ENCODE results near the gene STX10. TPM values are rescaled to one million over a fixed set of nuclear protein-coding genes. Genes with fewer than 3 reads are reported as not detected.
A peak's percentile ranks its signal among the peaks of the same experiment; 100 is the strongest.

Gene STX10
- total and polyA plus RNA-seq, 9 of the 15 experiments (the other 6 are each of a cell fraction or from before 2014, with no cell fraction given), result 0.51 to 66.3 (median 31.0) TPM

DNA sequence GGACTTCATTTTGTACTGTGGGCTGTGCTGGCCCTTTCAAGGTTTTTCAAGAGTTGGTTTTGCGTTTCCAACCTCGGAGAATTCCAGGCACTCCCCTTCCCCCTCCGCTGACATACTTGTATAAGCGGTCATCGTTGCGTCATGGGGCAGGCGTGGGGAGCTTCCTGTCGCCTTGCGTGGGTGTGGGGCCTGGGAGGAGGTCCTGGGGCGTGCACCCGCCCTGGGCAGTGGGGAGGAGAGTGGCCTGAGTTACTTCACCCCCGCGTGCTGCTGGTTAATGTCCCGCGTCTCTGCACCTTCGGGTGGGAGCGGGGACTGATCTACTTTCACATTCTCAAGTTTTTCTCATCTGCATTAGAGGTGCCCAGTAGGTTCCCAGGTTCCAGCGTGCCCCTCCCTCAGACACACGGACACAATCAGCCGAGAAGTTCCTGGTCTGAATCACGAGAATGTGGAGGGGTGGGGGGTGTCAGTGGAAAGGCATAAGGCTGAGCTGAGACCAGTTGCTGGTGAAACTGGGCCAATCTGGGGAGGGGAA, 4.1 kb upstream of the STX10 start (continued):
- TF ChIP-seq, protein P1, sequence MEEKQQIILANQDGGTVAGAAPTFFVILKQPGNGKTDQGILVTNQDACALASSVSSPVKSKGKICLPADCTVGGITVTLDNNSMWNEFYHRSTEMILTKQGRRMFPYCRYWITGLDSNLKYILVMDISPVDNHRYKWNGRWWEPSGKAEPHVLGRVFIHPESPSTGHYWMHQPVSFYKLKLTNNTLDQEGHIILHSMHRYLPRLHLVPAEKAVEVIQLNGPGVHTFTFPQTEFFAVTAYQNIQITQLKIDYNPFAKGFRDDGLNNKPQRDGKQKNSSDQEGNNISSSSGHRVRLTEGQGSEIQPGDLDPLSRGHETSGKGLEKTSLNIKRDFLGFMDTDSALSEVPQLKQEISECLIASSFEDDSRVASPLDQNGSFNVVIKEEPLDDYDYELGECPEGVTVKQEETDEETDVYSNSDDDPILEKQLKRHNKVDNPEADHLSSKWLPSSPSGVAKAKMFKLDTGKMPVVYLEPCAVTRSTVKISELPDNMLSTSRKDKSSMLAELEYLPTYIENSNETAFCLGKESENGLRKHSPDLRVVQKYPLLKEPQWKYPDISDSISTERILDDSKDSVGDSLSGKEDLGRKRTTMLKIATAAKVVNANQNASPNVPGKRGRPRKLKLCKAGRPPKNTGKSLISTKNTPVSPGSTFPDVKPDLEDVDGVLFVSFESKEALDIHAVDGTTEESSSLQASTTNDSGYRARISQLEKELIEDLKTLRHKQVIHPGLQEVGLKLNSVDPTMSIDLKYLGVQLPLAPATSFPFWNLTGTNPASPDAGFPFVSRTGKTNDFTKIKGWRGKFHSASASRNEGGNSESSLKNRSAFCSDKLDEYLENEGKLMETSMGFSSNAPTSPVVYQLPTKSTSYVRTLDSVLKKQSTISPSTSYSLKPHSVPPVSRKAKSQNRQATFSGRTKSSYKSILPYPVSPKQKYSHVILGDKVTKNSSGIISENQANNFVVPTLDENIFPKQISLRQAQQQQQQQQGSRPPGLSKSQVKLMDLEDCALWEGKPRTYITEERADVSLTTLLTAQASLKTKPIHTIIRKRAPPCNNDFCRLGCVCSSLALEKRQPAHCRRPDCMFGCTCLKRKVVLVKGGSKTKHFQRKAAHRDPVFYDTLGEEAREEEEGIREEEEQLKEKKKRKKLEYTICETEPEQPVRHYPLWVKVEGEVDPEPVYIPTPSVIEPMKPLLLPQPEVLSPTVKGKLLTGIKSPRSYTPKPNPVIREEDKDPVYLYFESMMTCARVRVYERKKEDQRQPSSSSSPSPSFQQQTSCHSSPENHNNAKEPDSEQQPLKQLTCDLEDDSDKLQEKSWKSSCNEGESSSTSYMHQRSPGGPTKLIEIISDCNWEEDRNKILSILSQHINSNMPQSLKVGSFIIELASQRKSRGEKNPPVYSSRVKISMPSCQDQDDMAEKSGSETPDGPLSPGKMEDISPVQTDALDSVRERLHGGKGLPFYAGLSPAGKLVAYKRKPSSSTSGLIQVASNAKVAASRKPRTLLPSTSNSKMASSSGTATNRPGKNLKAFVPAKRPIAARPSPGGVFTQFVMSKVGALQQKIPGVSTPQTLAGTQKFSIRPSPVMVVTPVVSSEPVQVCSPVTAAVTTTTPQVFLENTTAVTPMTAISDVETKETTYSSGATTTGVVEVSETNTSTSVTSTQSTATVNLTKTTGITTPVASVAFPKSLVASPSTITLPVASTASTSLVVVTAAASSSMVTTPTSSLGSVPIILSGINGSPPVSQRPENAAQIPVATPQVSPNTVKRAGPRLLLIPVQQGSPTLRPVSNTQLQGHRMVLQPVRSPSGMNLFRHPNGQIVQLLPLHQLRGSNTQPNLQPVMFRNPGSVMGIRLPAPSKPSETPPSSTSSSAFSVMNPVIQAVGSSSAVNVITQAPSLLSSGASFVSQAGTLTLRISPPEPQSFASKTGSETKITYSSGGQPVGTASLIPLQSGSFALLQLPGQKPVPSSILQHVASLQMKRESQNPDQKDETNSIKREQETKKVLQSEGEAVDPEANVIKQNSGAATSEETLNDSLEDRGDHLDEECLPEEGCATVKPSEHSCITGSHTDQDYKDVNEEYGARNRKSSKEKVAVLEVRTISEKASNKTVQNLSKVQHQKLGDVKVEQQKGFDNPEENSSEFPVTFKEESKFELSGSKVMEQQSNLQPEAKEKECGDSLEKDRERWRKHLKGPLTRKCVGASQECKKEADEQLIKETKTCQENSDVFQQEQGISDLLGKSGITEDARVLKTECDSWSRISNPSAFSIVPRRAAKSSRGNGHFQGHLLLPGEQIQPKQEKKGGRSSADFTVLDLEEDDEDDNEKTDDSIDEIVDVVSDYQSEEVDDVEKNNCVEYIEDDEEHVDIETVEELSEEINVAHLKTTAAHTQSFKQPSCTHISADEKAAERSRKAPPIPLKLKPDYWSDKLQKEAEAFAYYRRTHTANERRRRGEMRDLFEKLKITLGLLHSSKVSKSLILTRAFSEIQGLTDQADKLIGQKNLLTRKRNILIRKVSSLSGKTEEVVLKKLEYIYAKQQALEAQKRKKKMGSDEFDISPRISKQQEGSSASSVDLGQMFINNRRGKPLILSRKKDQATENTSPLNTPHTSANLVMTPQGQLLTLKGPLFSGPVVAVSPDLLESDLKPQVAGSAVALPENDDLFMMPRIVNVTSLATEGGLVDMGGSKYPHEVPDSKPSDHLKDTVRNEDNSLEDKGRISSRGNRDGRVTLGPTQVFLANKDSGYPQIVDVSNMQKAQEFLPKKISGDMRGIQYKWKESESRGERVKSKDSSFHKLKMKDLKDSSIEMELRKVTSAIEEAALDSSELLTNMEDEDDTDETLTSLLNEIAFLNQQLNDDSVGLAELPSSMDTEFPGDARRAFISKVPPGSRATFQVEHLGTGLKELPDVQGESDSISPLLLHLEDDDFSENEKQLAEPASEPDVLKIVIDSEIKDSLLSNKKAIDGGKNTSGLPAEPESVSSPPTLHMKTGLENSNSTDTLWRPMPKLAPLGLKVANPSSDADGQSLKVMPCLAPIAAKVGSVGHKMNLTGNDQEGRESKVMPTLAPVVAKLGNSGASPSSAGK (IDR thresholded peaks at IDR 0.05), result no peak
- TF ChIP-seq LCOR (CRISPR knock-in tag; IDR thresholded peaks at IDR 0.05) (no peak; the same call in 1 of the 2 replicates), ETV1 (tag; conservative IDR thresholded peaks at IDR 0.05; ENCODE audit: low read depth) (peak; percentile 79), NFIC (IDR thresholded peaks at IDR 0.05) (peak; percentile 17; the same call in 1 of the 2 replicates), RHOXF2B (CRISPR knock-in tag; conservative IDR thresholded peaks at IDR 0.05) (no peak), KHSRP (IDR thresholded peaks at IDR 0.05) (peak; percentile 26; the same call in 1 of the 2 replicates), ELF4 (CRISPR knock-in tag; IDR thresholded peaks at IDR 0.05) (no peak), FOXA1 (IDR thresholded peaks at IDR 0.05; ENCODE audit: borderline replicate concordance) (no peak), XRCC4 (IDR thresholded peaks at IDR 0.05; ENCODE audit: extremely low read depth, insufficient read depth, insufficient read length) (no peak), HMG20A (CRISPR knock-in tag; conservative IDR thresholded peaks at IDR 0.05) (no peak), KDM1A (IDR thresholded peaks at IDR 0.05) (no peak), ESRRA (IDR thresholded peaks at IDR 0.05; ENCODE audit: borderline replicate concordance, low read depth) (no peak), MYNN (IDR thresholded peaks at IDR 0.05) (peak; percentile 57; the same call in 1 of the 2 replicates), MYNN (CRISPR knock-in tag; IDR thresholded peaks at IDR 0.05) (no peak), DNMT1 (IDR thresholded peaks at IDR 0.05) (no peak), TBL1XR1 (IDR thresholded peaks at IDR 0.05; ENCODE audit: low read length in 2 of 2) (peak in 1 of 2 experiments; percentile 65; a peak in 1 of 4 replicates), OTX1 (CRISPR knock-in tag; IDR thresholded peaks at IDR 0.05) (0 out of 2 replicates have a peak, but pooled peaks have one; percentile 1)
- TF ChIP-seq, protein P2, sequence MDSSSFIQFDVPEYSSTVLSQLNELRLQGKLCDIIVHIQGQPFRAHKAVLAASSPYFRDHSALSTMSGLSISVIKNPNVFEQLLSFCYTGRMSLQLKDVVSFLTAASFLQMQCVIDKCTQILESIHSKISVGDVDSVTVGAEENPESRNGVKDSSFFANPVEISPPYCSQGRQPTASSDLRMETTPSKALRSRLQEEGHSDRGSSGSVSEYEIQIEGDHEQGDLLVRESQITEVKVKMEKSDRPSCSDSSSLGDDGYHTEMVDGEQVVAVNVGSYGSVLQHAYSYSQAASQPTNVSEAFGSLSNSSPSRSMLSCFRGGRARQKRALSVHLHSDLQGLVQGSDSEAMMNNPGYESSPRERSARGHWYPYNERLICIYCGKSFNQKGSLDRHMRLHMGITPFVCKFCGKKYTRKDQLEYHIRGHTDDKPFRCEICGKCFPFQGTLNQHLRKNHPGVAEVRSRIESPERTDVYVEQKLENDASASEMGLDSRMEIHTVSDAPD (CRISPR knock-in tag; IDR thresholded peaks at IDR 0.05), result no peak

Measured in K562 (cell line).